TTC549 (cell line): Measurements from ENCODE around the gene LRCH1.

Source experiments
- FAIRE-seq: peaks from 2 replicates; lab custom pipeline; 2012; peaks lifted over from hg19 to GRCh38; lab: Jason Lieb, UNC

LRCH1 gene

GRCh38 chr13:46562152-46562551, 9.2 kb downstream of the LRCH1 start:
- FAIRE-seq = no peak

GRCh38 chr13:46562581-46562980, 9.6 kb downstream of the LRCH1 start:
- FAIRE-seq = no peak

GRCh38 chr13:46565808-46566750, 13.1 kb downstream of the LRCH1 start:
- no peak for FAIRE-seq

- FAIRE-seq = no peak
These were observed 14.7 kb downstream of the LRCH1 start for GRCh38 chr13:46567671-46568070.

- no peak for FAIRE-seq
These were observed 16.5 kb downstream of the LRCH1 start for GRCh38 chr13:46569456-46569855.

- FAIRE-seq = no peak
These were observed 17.3 kb downstream of the LRCH1 start for GRCh38 chr13:46570273-46570672.

GRCh38 chr13:46571189-46571908, 18.4 kb downstream of the LRCH1 start:
- FAIRE-seq = no peak

GRCh38 chr13:46571909-46572595, 19.1 kb downstream of the LRCH1 start:
- no peak for FAIRE-seq

GRCh38 chr13:46572752-46573431, 19.9 kb downstream of the LRCH1 start:
- FAIRE-seq = no peak

GRCh38 chr13:46575301-46575771, 22.4 kb downstream of the LRCH1 start:
- FAIRE-seq = no peak

GRCh38 chr13:46575818-46576221, 22.9 kb downstream of the LRCH1 start:
- FAIRE-seq = no peak

GRCh38 chr13:46576762-46577161, 23.8 kb downstream of the LRCH1 start:
- FAIRE-seq = no peak

- no peak for FAIRE-seq
These were observed 25.0 kb downstream of the LRCH1 start for GRCh38 chr13:46577696-46578589.

- FAIRE-seq = no peak
These were observed 25.6 kb downstream of the LRCH1 start for GRCh38 chr13:46578590-46578975.

GRCh38 chr13:46580362-46580839, 27.4 kb downstream of the LRCH1 start:
- FAIRE-seq = no peak

GRCh38 chr13:46582190-46582589, 29.2 kb downstream of the LRCH1 start:
- no peak for FAIRE-seq

GRCh38 chr13:46586751-46587514, 34.0 kb downstream of the LRCH1 start:
- FAIRE-seq = no peak

- no peak for FAIRE-seq
These were observed 34.9 kb downstream of the LRCH1 start for GRCh38 chr13:46587807-46588418.

- no peak for FAIRE-seq
These were observed 39.4 kb downstream of the LRCH1 start for GRCh38 chr13:46592385-46592784.

GRCh38 chr13:46593398-46593797, 40.4 kb downstream of the LRCH1 start:
- no peak for FAIRE-seq
